ENCODE measurements around the gene PLTP.
A peak's percentile ranks its signal among the peaks of the same experiment; 100 is the strongest.

PLTP gene

GRCh38 chr20:45910670-45911485 is 1.1 kb downstream of the PLTP start:
- TF ChIP-seq CTCF (IDR thresholded peaks at IDR 0.05; ENCODE audit: low read depth, low read length): no peak
- in situ Hi-C loops (cut with HindIII; ENCODE audit: low sequenced_read_pairs): no loop called here
- DNase-seq (ENCODE audit: low read depth, low spot score): peak; percentile 100
- H3K4me3 ChIP-seq (ENCODE audit: low read depth, low read length): peak overlapping the region; percentile 56

- in situ Hi-C loops (cut with HindIII; ENCODE audit: low sequenced_read_pairs): no loop called here
- H3K4me3 ChIP-seq (ENCODE audit: low read depth, low read length): peak overlapping the region; percentile 29
- DNase-seq (ENCODE audit: low read depth, low spot score): no peak
- no peak for TF ChIP-seq CTCF (IDR thresholded peaks at IDR 0.05; ENCODE audit: low read depth, low read length)
Measured at GRCh38 chr20:45909817-45910669, 1.9 kb downstream of the PLTP start.

- no peak overlapping the region for H3K4me3 ChIP-seq (ENCODE audit: low read depth, low read length)
- no peak for TF ChIP-seq CTCF (IDR thresholded peaks at IDR 0.05; ENCODE audit: low read depth, low read length)
- in situ Hi-C loops (cut with HindIII; ENCODE audit: low sequenced_read_pairs): no loop called here
- no peak for DNase-seq (ENCODE audit: low read depth, low spot score)
Measured at GRCh38 chr20:45909336-45909808, 2.6 kb downstream of the PLTP start.

GRCh38 chr20:45908084-45908483 is 3.9 kb downstream of the PLTP start:
- TF ChIP-seq CTCF (IDR thresholded peaks at IDR 0.05; ENCODE audit: low read depth, low read length): no peak
- H3K4me3 ChIP-seq (ENCODE audit: low read depth, low read length): no peak overlapping the region
- in situ Hi-C loops (cut with HindIII; ENCODE audit: low sequenced_read_pairs): no loop called here
- no peak for DNase-seq (ENCODE audit: low read depth, low spot score)

GRCh38 chr20:45907219-45907948 is 4.6 kb downstream of the PLTP start:
- in situ Hi-C loops (cut with HindIII; ENCODE audit: low sequenced_read_pairs): no loop called here
- no peak overlapping the region for H3K4me3 ChIP-seq (ENCODE audit: low read depth, low read length)
- no peak for TF ChIP-seq CTCF (IDR thresholded peaks at IDR 0.05; ENCODE audit: low read depth, low read length)
- no peak for DNase-seq (ENCODE audit: low read depth, low spot score)

GRCh38 chr20:45905505-45906079 is 6.4 kb downstream of the PLTP start:
- peak; percentile 67 for DNase-seq (ENCODE audit: low read depth, low spot score)
- TF ChIP-seq CTCF (IDR thresholded peaks at IDR 0.05; ENCODE audit: low read depth, low read length): no peak
- H3K4me3 ChIP-seq (ENCODE audit: low read depth, low read length): no peak overlapping the region
- in situ Hi-C loops (cut with HindIII; ENCODE audit: low sequenced_read_pairs): no loop called here
